HepG2 (cell line): Measurements from ENCODE around the gene SDR9C7. TPM values are rescaled to one million over a fixed set of nuclear protein-coding genes. Genes with fewer than 3 reads are reported as not detected.

ENCODE experiments used
- ATAC-seq: fragments of 200-7000 bp; cut with Tn5 transposase; 3 replicates; pipeline ENCODE4 v1.9.1; 2020; ENCODE audit warnings: mild to moderate bottlenecking, moderate library complexity
- BruUV-seq: library from RNA; stranded (reverse); fragments of 400-500 nt; replicated peaks from 2 replicates; lab custom pipeline; 2021; lab: Mats Ljungman, UMichigan
- CTCF ChIA-PET: fragments of 300-600 bp; formaldehyde crosslinking; extraction: SDS; loops from one replicate; lab custom pipeline; 2021; ENCODE audit warnings: low total read pairs, inconsistent platforms, low intra/inter-chr PET ratio; lab: Yijun Ruan, JAX
- POLR2A ChIA-PET: fragments of 350-600 bp; sonication (Branson Sonifier 250); formaldehyde crosslinking; loops from one replicate; lab custom pipeline; 2020; ENCODE audit warnings: antibody characterized with exemption, inconsistent platforms; lab: Yijun Ruan, JAX
- DNase-seq: peaks from one replicate; pipeline ENCODE4 v3.0.0-alpha.2; 2015; ENCODE audit warnings: low spot score
- FAIRE-seq: peaks from 3 replicates; lab custom pipeline; 2011; peaks lifted over from hg19 to GRCh38; lab: Jason Lieb, UNC
- H2AFZ ChIP-seq: one replicate; pipeline ENCODE4 v1.6.1; 2011; ENCODE audit warnings: low read length, inconsistent platforms
- H3K27ac ChIP-seq: fragments of 300-600 bp; 3 replicates; pipeline ENCODE4 v1.8.0; 2011; ENCODE audit warnings: mixed run types, mild to moderate bottlenecking, mixed read lengths, low read length, inconsistent platforms; ENCODE audit not compliant: insufficient read depth; ENCODE audit errors: extremely low read length
- H3K27me3 ChIP-seq, 2 experiments: fragments of 200-600 bp in 1 of 2; 2 replicates in 1 of 2; 3 replicates in 1 of 2; pipeline versions ENCODE4 v1.6.0 to v1.8.0; 2011; ENCODE audit warnings: low read length in 2 of 2, mild to moderate bottlenecking in 2 of 2, moderate library complexity in 2 of 2, inconsistent platforms in 1 of 2; ENCODE audit not compliant: insufficient read depth in 2 of 2, control insufficient read depth in 1 of 2
- H3K36me3 ChIP-seq, 2 experiments: fragments of 200-600 bp in 1 of 2; replicated peaks in 1 of 2; 2 replicates in 1 of 2; 3 replicates in 1 of 2; pipeline versions ENCODE4 v1.5.1 to v1.8.0; 2011; ENCODE audit warnings: low read length in 2 of 2, inconsistent platforms in 1 of 2; ENCODE audit not compliant: insufficient read depth in 2 of 2, control insufficient read depth in 1 of 2
- H3K4me1 ChIP-seq: 2 replicates; pipeline ENCODE4 v1.5.1; 2012; ENCODE audit warnings: low read length, inconsistent platforms; ENCODE audit not compliant: insufficient read depth
- H3K4me2 ChIP-seq: 2 replicates; pipeline ENCODE4 v1.6.0; 2011; ENCODE audit warnings: low read depth, low read length, inconsistent platforms
- H3K4me3 ChIP-seq, 3 experiments: fragments of 200-600 bp in 1 of 3; sonication (generic), shearing (Covaris generic) in 1 of 3; replicated peaks in 1 of 3; 2 replicates each; pipeline ENCODE4 v1.5.1; 2011 to 2016; ENCODE audit warnings: low read length in 3 of 3, inconsistent platforms in 2 of 3, low read depth in 2 of 3, mild to moderate bottlenecking in 2 of 3, control low read depth in 1 of 3, mixed read lengths in 1 of 3; ENCODE audit not compliant: insufficient read depth in 1 of 3
- H3K79me2 ChIP-seq: one replicate; pipeline ENCODE4 v1.6.1; 2011; ENCODE audit warnings: low read length, inconsistent platforms; ENCODE audit not compliant: insufficient read depth
- H3K9ac ChIP-seq: 2 replicates; pipeline ENCODE4 v1.6.0; 2011; ENCODE audit warnings: mild to moderate bottlenecking, low read depth, low read length, inconsistent platforms; ENCODE audit not compliant: insufficient read depth
- H3K9me3 ChIP-seq: 2 replicates; pipeline ENCODE4 v1.5.1; 2012; ENCODE audit warnings: mild to moderate bottlenecking, low read length
- H4K20me1 ChIP-seq: 2 replicates; pipeline ENCODE4 v1.6.0; 2011; ENCODE audit warnings: inconsistent platforms, mild to moderate bottlenecking, low read length, moderate library complexity; ENCODE audit not compliant: insufficient read depth
- AKAP8 ChIP-seq: sonication (generic); formaldehyde crosslinking; IDR thresholded peaks from 2 replicates; pipeline ENCODE4 v1.5.1; 2020; ENCODE audit warnings: mild to moderate bottlenecking, missing genetic modification reagents
- ATM ChIP-seq: fragments of 450-650 bp; IDR thresholded peaks from 2 replicates; pipeline ENCODE4 v1.7.1; 2017; ENCODE audit warnings: mild to moderate bottlenecking, borderline replicate concordance
- E2F5 ChIP-seq: sonication (generic); formaldehyde crosslinking; conservative IDR thresholded peaks from 2 replicates; pipeline ENCODE4 v1.4.0; 2020; ENCODE audit warnings: missing genetic modification reagents
- HOXD1 ChIP-seq: sonication (generic); formaldehyde crosslinking; IDR thresholded peaks from 2 replicates; pipeline ENCODE4 v1.5.0; 2020; ENCODE audit warnings: missing genetic modification reagents
- SALL1 ChIP-seq: sonication (generic); formaldehyde crosslinking; IDR thresholded peaks from 2 replicates; pipeline ENCODE4 v1.8.0; 2022; ENCODE audit warnings: mild to moderate bottlenecking, missing genetic modification reagents
- TCF7 ChIP-seq: sonication (generic); IDR thresholded peaks from 2 replicates; pipeline ENCODE4 v1.6.1; 2016; ENCODE audit warnings: antibody characterized with exemption, low read depth
- ZNF737 ChIP-seq: sonication (generic); formaldehyde crosslinking; IDR thresholded peaks from 2 replicates; pipeline ENCODE4 v1.5.0; 2020; ENCODE audit warnings: missing genetic modification reagents, mild to moderate bottlenecking, borderline replicate concordance
- WGBS: methylation state at CpG from one replicate; pipeline ENCODE4 v1.1.6; 2017; ENCODE audit warnings: low lambda C conversion rate; 5-methylcytosine and 5-hydroxymethylcytosine counted together
- in situ Hi-C: cut with HindIII; loops from 2 replicates; pipeline ENCODE4 v1.10.0; 2017; ENCODE audit warnings: low pct_unique_long_range_greater_than_20kb; ENCODE audit not compliant: extremely low pct_ligation_motif_present
- intact Hi-C: fragments of 100-400 bp; cut with micrococcal nuclease; formaldehyde crosslinking; loops from one replicate; pipeline ENCODE4 v1.10.0; 2022; ENCODE audit not compliant: unreplicated experiment
- polyA plus RNA-seq, 8 experiments: library from polyadenylated mRNA; depleted of rRNA in 3 of 8; stranded (reverse) in 7 of 8; unstranded in 1 of 8; fragments of >200 nt; fragmentation: Illumina TruSeq in 4 of 8; extraction: Trizol in 4 of 8; gene quantifications; 2 replicates each; pipeline versions ENCODE4 v1.2.1 to v1.2.3, GENCODE V29; 2011 to 2016; ENCODE audit warnings: low read depth in 4 of 8, missing spikeins in 1 of 8, mixed read lengths in 1 of 8; ENCODE audit not compliant: insufficient read depth in 1 of 8
- total RNA-seq, 5 experiments: library from RNA; depleted of rRNA; stranded (reverse); fragments of >200 nt; fragmentation: Illumina TruSeq; extraction: Trizol; gene quantifications; 2 replicates each; pipeline ENCODE4 v1.2.3, GENCODE V29; 2016; ENCODE audit warnings: low read depth in 1 of 5

The SDR9C7 gene
- total and polyA plus RNA-seq, 2 of the 13 experiments (the other 11 are each of a cell fraction or from before 2014, with no cell fraction given) = 0.04 TPM; not detected in 1

GRCh38 chr12:56874821-56875220 lies 59.4 kb downstream of the SDR9C7 start (continued):
- TF ChIP-seq ZNF737 (CRISPR knock-in tag) = no peak

GRCh38 chr12:56873382-56873781 lies 60.8 kb downstream of the SDR9C7 start:
- ChIA-PET POLR2A (no interaction called here), CTCF (no interaction called here)
- FAIRE-seq = no peak
- TF ChIP-seq HOXD1 (CRISPR knock-in tag) (no peak), ATM (no peak), SALL1 (no peak), E2F5 (CRISPR knock-in tag) (no peak), TCF7 (no peak), AKAP8 (no peak)
- intact Hi-C loops = no loop called here
- in situ Hi-C loops = no loop called here
- Histone ChIP-seq H4K20me1 (no peaks in the 10 kb centered on the region), H3K36me3 (no peaks in the 10 kb centered on the region), H3K4me3 (no peak overlapping the region), H3K27me3 (no peaks in the 10 kb centered on the region; a peak in 1 of 5 replicates), H3K4me2 (no peak overlapping the region), H3K79me2 (no peaks in the 10 kb centered on the region), H3K9me3 (no peaks in the 10 kb centered on the region), H3K9ac (no peak overlapping the region), H2AFZ (no peak overlapping the region), H3K27ac (no peak overlapping the region), H3K4me1 (peaks cover 22% of the 10 kb centered on the region)
- 93% methylated on average over 1 of the region's 1 CpG for WGBS
- DNase-seq = no peak
- ATAC-seq = no peak
- no TSS peak for BruUV-seq

Other genes starting within 250 kb of the SDR9C7 start
- 159 and 290 TPM in 2 replicates for gene PTGES3, start 246.1 kb downstream of the SDR9C7 start, total RNA-seq (2016; rRNA removed; fragmentation: Illumina TruSeq; extraction: Trizol)
- gene PTGES3, start 246.1 kb downstream of the SDR9C7 start, polyA plus RNA-seq (2011; rRNA removed) = 43.7 and 54.4 TPM in 2 replicates
- gene NACA, start 209.1 kb downstream of the SDR9C7 start, total RNA-seq (2016; rRNA removed; fragmentation: Illumina TruSeq; extraction: Trizol) = 1,700 and 2,295 TPM in 2 replicates
- 688 and 799 TPM in 2 replicates for gene NACA, start 209.1 kb downstream of the SDR9C7 start, polyA plus RNA-seq (2011; rRNA removed)
- 47.3 and 67.0 TPM in 2 replicates for gene PRIM1, start 182.1 kb downstream of the SDR9C7 start, total RNA-seq (2016; rRNA removed; fragmentation: Illumina TruSeq; extraction: Trizol)
- 18.1 and 30.0 TPM in 2 replicates for gene PRIM1, start 182.1 kb downstream of the SDR9C7 start, polyA plus RNA-seq (2011; rRNA removed)
- gene HSD17B6, start 171.1 kb downstream of the SDR9C7 start, total RNA-seq (2016; rRNA removed; fragmentation: Illumina TruSeq; extraction: Trizol) = 0.46 and 0.95 TPM in 2 replicates
- 1.8 and 2.6 TPM in 2 replicates for gene HSD17B6, start 171.1 kb downstream of the SDR9C7 start, polyA plus RNA-seq (2011; rRNA removed)
- 0.07 and 0.13 TPM in 2 replicates for gene RDH16, start 23.2 kb upstream of the SDR9C7 start, total RNA-seq (2016; rRNA removed; fragmentation: Illumina TruSeq; extraction: Trizol)
- 0.05 TPM in 2 replicates for gene RDH16, start 23.2 kb upstream of the SDR9C7 start, polyA plus RNA-seq (2011; rRNA removed)
- gene ZBTB39, start 72.1 kb upstream of the SDR9C7 start, total RNA-seq (2016; rRNA removed; fragmentation: Illumina TruSeq; extraction: Trizol) = 6.5 and 8.1 TPM in 2 replicates
- gene ZBTB39, start 72.1 kb upstream of the SDR9C7 start, polyA plus RNA-seq (2011; rRNA removed) = 6.4 and 6.9 TPM in 2 replicates
- gene TAC3, start 82.1 kb upstream of the SDR9C7 start, total RNA-seq (2016; rRNA removed; fragmentation: Illumina TruSeq; extraction: Trizol) = 0.15 TPM in 1 of 2 replicates, not detected in the other
- gene TAC3, start 82.1 kb upstream of the SDR9C7 start, polyA plus RNA-seq (2011; rRNA removed) = 0.13 and 0.25 TPM in 2 replicates
- gene MYO1A, start 115.7 kb upstream of the SDR9C7 start, total RNA-seq (2016; rRNA removed; fragmentation: Illumina TruSeq; extraction: Trizol) = 5.3 TPM in 2 replicates
- 6.0 and 10.6 TPM in 2 replicates for gene MYO1A, start 115.7 kb upstream of the SDR9C7 start, polyA plus RNA-seq (2011; rRNA removed)
- 8.3 and 12.9 TPM in 2 replicates for gene NEMP1, start 144.4 kb upstream of the SDR9C7 start, total RNA-seq (2016; rRNA removed; fragmentation: Illumina TruSeq; extraction: Trizol)
- gene NEMP1, start 144.4 kb upstream of the SDR9C7 start, polyA plus RNA-seq (2011; rRNA removed) = 7.4 and 11.4 TPM in 2 replicates
- gene NAB2, start 154.7 kb upstream of the SDR9C7 start, total RNA-seq (2016; rRNA removed; fragmentation: Illumina TruSeq; extraction: Trizol) = 11.0 and 11.7 TPM in 2 replicates
- 12.9 and 17.5 TPM in 2 replicates for gene NAB2, start 154.7 kb upstream of the SDR9C7 start, polyA plus RNA-seq (2011; rRNA removed)
- 19.4 and 28.0 TPM in 2 replicates for gene STAT6, start 177.0 kb upstream of the SDR9C7 start, total RNA-seq (2016; rRNA removed; fragmentation: Illumina TruSeq; extraction: Trizol)
- gene STAT6, start 177.0 kb upstream of the SDR9C7 start, polyA plus RNA-seq (2011; rRNA removed) = 62.2 and 68.7 TPM in 2 replicates
- 14.7 and 16.5 TPM in 2 replicates for gene LRP1, start 194.1 kb upstream of the SDR9C7 start, total RNA-seq (2016; rRNA removed; fragmentation: Illumina TruSeq; extraction: Trizol)
- 30.8 and 33.6 TPM in 2 replicates for gene LRP1, start 194.1 kb upstream of the SDR9C7 start, polyA plus RNA-seq (2011; rRNA removed)
- not detected in 2 replicates for gene LRP1-AS, start 213.2 kb upstream of the SDR9C7 start, total RNA-seq (2016; rRNA removed; fragmentation: Illumina TruSeq; extraction: Trizol)
- gene LRP1-AS, start 213.2 kb upstream of the SDR9C7 start, polyA plus RNA-seq (2011; rRNA removed) = 0.20 TPM in 1 of 2 replicates, not detected in the other